Keratinocyte (primary cell): ENCODE data around the gene CASZ1. TPM values are rescaled to one million over a fixed set of nuclear protein-coding genes. Genes with fewer than 3 reads are reported as not detected.

ENCODE experiments used
- DNase-seq: peaks from one replicate; pipeline ENCODE4 v3.0.0-alpha.2; 2011; ENCODE audit warnings: low read depth, missing footprints, low spot score
- FAIRE-seq: peaks from 2 replicates; lab custom pipeline; 2011; peaks lifted over from hg19 to GRCh38; lab: Jason Lieb, UNC
- H2AFZ ChIP-seq: 2 replicates; pipeline ENCODE4 v1.6.0; 2012; ENCODE audit warnings: low read length, control low read depth, inconsistent platforms; ENCODE audit not compliant: control insufficient read depth
- H3K27ac ChIP-seq: 2 replicates; pipeline ENCODE4 v1.5.1; 2011; ENCODE audit warnings: low read length; ENCODE audit not compliant: control insufficient read depth, insufficient read depth
- H3K27me3 ChIP-seq: 3 replicates; pipeline ENCODE4 v1.6.0; 2011; ENCODE audit warnings: low read length; ENCODE audit not compliant: control insufficient read depth, insufficient read depth; ENCODE audit errors: extremely low read depth
- H3K36me3 ChIP-seq, 2 experiments: 2 replicates in 1 of 2; 3 replicates in 1 of 2; pipeline ENCODE4 v1.5.1; 2011; ENCODE audit warnings: low read length in 2 of 2, mild to moderate bottlenecking in 1 of 2; ENCODE audit not compliant: control insufficient read depth in 2 of 2, insufficient read depth in 2 of 2; ENCODE audit errors: extremely low read depth in 1 of 2
- H3K4me1 ChIP-seq: 3 replicates; pipeline ENCODE4 v1.5.1; 2011; ENCODE audit warnings: low read length; ENCODE audit not compliant: control insufficient read depth, insufficient read depth; ENCODE audit errors: extremely low read depth
- H3K4me2 ChIP-seq: 3 replicates; pipeline ENCODE4 v1.6.0; 2011; ENCODE audit warnings: low read depth, low read length; ENCODE audit not compliant: control insufficient read depth, insufficient read depth; ENCODE audit errors: extremely low read depth
- H3K4me3 ChIP-seq, 3 experiments: fragments of 200-600 bp in 1 of 3; sonication (generic) in 1 of 3; 2 replicates in 2 of 3; 3 replicates in 1 of 3; pipeline ENCODE4 v1.5.1; 2011 to 2016; ENCODE audit warnings: low read length in 3 of 3, mild to moderate bottlenecking in 3 of 3, control low read depth in 2 of 3, inconsistent platforms in 1 of 3, low read depth in 1 of 3, mixed read lengths in 1 of 3, mixed run types in 1 of 3, moderate library complexity in 1 of 3; ENCODE audit not compliant: control insufficient read depth in 2 of 3, insufficient read depth in 2 of 3; ENCODE audit errors: extremely low read depth in 1 of 3
- H3K79me2 ChIP-seq: 2 replicates; pipeline ENCODE4 v1.6.0; 2012; ENCODE audit warnings: low read length; ENCODE audit not compliant: control insufficient read depth, insufficient read depth
- H3K9ac ChIP-seq: 3 replicates; pipeline ENCODE4 v1.6.0; 2011; ENCODE audit warnings: low read length; ENCODE audit not compliant: control insufficient read depth, insufficient read depth; ENCODE audit errors: extremely low read depth
- H3K9me1 ChIP-seq: 3 replicates; pipeline ENCODE4 v1.6.0; 2011; ENCODE audit warnings: low read length; ENCODE audit not compliant: control insufficient read depth, insufficient read depth; ENCODE audit errors: extremely low read depth
- H3K9me3 ChIP-seq: 2 replicates; pipeline ENCODE4 v1.5.1; 2012; ENCODE audit warnings: low read depth, low read length; ENCODE audit not compliant: control insufficient read depth
- H4K20me1 ChIP-seq: 3 replicates; pipeline ENCODE4 v1.6.0; 2011; ENCODE audit warnings: low read length; ENCODE audit not compliant: control insufficient read depth, insufficient read depth; ENCODE audit errors: extremely low read depth
- EZH2 ChIP-seq: IDR thresholded peaks from one replicate; pipeline ENCODE4 v1.6.1; 2012; ENCODE audit warnings: inconsistent platforms, mild to moderate bottlenecking, low read length, moderate library complexity
- dilution Hi-C: fragments of 300-500 bp; cut with MboI; formaldehyde crosslinking; loops from one replicate; pipeline ENCODE4 v1.7.0; 2020; ENCODE audit warnings: low sequenced_read_pairs; ENCODE audit not compliant: extremely low pct_ligation_motif_present
- polyA plus RNA-seq, 5 experiments: library from polyadenylated mRNA; depleted of rRNA in 3 of 5; stranded (reverse) in 3 of 5; stranded (forward) in 1 of 5; unstranded in 1 of 5; fragments of >200 nt; gene quantifications; 1 replicate in 1 of 5; 2 replicates in 3 of 5; 3 replicates in 1 of 5; pipeline versions ENCODE4 v1.2.1 to v1.2.3, GENCODE V29; 2011 to 2012; ENCODE audit warnings: missing spikeins in 2 of 5, low read depth in 1 of 5, low replicate concordance in 1 of 5
- TF ChIP-seq, protein P1 (sequence below), 3 experiments: IDR thresholded peaks in 1 of 3; conservative IDR thresholded peaks in 1 of 3; optimal IDR thresholded peaks in 1 of 3; 2 replicates in 2 of 3; 3 replicates in 1 of 3; pipeline versions ENCODE3 to v1.5.1; 2011; ENCODE audit warnings: low read length in 3 of 3, mild to moderate bottlenecking in 3 of 3, moderate library complexity in 2 of 3, control low read depth in 1 of 3, inconsistent platforms in 1 of 3; ENCODE audit not compliant: insufficient read depth in 2 of 3; ENCODE audit errors: extremely low read depth in 1 of 3

CASZ1 gene
- polyA plus RNA-seq, 1 donor (not counting 4 experiments of a cell fraction or from before 2014, with no cell fraction given) = 2.8 TPM

DNA sequence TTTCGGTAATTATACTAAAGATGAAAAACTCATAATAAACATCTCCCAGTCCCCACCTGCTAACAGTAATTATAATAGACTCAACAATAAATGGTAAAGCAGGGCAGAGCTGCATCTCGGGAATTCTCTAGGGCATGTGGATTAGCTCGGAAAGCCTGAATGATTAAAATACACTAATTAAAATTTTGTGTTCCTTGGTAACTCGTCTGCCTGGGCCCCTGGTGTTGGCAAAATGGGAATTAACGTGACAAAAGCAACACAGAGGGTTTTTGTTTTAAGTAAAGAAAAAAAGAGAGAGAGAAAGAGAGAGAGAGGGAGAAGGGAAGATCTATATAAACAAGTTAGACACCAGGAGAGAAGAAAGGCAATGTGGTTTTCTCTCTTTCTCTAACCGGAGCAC lies 62.1 kb downstream of the CASZ1 start:
- FAIRE-seq (no peak), DNase-seq (no peak)
- H4K20me1 ChIP-seq = no peaks in the 10 kb centered on the region
- H3K27ac ChIP-seq = no peak overlapping the region
- dilution Hi-C loops = no loop called here
- H3K4me2 ChIP-seq = no peak overlapping the region
- H2AFZ ChIP-seq = no peak overlapping the region
- peaks cover 0 to 1% of the 10 kb centered on the region in 2 experiments for H3K36me3 ChIP-seq
- H3K4me1 ChIP-seq = peaks cover 5% of the 10 kb centered on the region
- no peaks in the 10 kb centered on the region for H3K27me3 ChIP-seq
- H3K9me3 ChIP-seq = no peaks in the 10 kb centered on the region
- no peak overlapping the region for H3K9ac ChIP-seq
- no peaks in the 10 kb centered on the region for H3K79me2 ChIP-seq
- H3K9me1 ChIP-seq = no peaks in the 10 kb centered on the region
- TF ChIP-seq EZH2 = no peak
- no peak overlapping the region for H3K4me3 ChIP-seq

DNA sequence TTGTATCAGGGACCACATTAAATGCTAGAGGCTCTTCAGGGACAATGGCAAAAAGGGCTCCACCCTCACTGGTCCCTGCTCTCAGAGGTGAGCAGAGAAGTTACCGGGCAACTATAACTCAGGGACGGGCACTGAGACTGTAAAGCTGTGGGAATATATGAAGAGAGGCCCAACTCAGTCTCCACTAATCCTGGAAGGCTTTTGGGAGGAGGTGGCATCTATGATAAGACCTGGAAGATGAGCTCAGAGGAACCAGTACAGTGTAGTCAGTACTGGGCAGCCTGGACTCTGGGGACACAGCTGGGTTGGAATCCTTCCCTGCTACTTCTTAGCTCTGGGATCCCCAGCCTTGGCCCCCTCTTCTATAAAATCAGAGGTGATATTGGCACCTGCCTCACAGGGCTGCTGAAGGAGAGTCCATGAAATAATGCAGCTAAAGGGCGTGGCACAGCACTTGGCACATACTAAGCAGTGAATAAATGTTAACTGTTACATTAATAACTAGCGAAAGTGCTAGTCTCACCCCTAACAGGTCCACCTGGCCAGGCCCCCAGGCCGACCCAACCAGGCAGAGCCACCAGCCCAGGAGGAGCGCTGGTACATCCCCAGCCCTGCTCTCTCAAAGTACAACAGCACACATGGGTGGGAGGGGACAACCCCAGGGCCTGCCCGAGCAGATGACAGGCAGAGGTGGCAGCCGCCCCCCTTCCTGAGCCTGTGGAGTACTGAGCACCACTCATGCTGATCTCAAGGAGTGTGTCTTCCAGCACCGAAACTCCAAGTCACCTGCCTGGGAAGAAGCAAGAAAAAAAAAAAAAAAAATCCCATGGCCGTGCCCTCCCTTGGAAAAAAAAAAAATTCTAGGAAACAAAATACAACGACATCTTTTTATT lies 62.7 kb downstream of the CASZ1 start:
- no peak overlapping the region for H3K27ac ChIP-seq
- no peak overlapping the region for H3K4me3 ChIP-seq
- no peaks in the 10 kb centered on the region for H3K9me1 ChIP-seq
- H3K9me3 ChIP-seq = no peaks in the 10 kb centered on the region
- no peak overlapping the region for H3K4me2 ChIP-seq
- H3K4me1 ChIP-seq = peaks cover 5% of the 10 kb centered on the region
- dilution Hi-C loops = no loop called here
- H3K36me3 ChIP-seq = peaks cover 0 to 1% of the 10 kb centered on the region in 2 experiments
- H2AFZ ChIP-seq = no peak overlapping the region
- H3K79me2 ChIP-seq = no peaks in the 10 kb centered on the region
- no peaks in the 10 kb centered on the region for H3K27me3 ChIP-seq
- no peak for TF ChIP-seq EZH2
- TF ChIP-seq, protein P1, sequence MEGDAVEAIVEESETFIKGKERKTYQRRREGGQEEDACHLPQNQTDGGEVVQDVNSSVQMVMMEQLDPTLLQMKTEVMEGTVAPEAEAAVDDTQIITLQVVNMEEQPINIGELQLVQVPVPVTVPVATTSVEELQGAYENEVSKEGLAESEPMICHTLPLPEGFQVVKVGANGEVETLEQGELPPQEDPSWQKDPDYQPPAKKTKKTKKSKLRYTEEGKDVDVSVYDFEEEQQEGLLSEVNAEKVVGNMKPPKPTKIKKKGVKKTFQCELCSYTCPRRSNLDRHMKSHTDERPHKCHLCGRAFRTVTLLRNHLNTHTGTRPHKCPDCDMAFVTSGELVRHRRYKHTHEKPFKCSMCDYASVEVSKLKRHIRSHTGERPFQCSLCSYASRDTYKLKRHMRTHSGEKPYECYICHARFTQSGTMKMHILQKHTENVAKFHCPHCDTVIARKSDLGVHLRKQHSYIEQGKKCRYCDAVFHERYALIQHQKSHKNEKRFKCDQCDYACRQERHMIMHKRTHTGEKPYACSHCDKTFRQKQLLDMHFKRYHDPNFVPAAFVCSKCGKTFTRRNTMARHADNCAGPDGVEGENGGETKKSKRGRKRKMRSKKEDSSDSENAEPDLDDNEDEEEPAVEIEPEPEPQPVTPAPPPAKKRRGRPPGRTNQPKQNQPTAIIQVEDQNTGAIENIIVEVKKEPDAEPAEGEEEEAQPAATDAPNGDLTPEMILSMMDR (optimal IDR thresholded peaks at IDR 0.05 in 1 of 3, IDR thresholded peaks at IDR 0.05 in 1 of 3, conservative IDR thresholded peaks at IDR 0.05 in 1 of 3; ENCODE audit: extremely low read depth in 1 of 3, insufficient read depth in 2 of 3, low read length in 3 of 3) = no peak
- FAIRE-seq = no peak
- no peak overlapping the region for H3K9ac ChIP-seq
- H4K20me1 ChIP-seq = no peaks in the 10 kb centered on the region
- no peak for DNase-seq
